ENCODE data around the gene CHCHD3.

The CHCHD3 gene

DNA sequence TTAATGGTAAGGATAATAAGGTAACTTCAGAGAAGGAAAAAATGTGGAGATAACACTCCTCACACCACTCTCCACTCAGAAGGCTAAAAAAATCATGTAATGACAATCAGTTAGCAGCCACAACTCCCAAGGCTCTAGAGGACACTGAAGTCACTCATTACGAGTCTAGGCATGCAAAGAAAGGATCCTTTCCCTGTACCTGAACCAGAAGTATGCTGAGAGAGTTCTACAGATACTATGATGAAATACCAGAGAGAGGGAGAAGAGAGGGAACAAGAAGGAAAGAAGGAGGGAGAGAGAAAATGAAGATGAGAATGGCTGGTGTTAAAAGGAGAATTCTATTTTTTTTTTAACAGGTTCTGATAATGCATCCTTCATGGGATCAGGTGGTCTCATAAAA, 281.4 kb downstream of the CHCHD3 start:
- DNase-seq = no peak

DNA sequence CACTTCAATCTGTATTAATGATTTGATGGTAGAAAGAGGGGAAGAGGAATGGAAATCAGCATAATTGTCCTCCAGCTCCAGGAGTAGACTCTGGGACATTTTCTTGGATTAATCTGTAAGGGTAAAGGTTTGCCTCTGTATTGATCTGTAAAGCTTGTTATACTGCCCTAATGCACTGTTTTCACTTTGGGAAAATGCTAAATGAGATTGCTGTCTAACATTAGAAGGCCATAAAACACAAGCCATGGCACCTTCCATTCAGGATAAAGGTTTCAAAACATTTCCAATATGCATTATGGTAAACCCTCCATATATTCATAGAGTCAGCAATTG, 282.8 kb downstream of the CHCHD3 start:
- DNase-seq = no peak

DNA sequence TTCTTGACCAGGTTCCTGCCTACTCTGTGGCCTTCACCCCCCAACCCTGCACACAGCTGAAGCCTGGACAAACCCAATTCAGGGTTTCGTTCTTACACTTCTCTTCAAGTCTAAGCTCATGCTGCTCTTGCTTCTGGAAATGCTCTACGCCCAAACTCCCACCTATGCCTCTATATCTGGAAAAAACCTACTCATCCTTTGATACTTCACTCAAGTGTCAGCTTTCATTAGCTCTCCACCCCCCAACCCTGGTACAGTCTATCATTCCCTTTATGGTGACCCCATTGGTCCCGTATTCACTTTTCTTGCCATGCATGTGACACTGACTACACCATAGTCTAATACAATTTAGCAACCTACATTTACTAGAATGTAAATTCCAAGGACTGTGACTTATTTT, 284.7 kb downstream of the CHCHD3 start:
- no peak for DNase-seq

DNA sequence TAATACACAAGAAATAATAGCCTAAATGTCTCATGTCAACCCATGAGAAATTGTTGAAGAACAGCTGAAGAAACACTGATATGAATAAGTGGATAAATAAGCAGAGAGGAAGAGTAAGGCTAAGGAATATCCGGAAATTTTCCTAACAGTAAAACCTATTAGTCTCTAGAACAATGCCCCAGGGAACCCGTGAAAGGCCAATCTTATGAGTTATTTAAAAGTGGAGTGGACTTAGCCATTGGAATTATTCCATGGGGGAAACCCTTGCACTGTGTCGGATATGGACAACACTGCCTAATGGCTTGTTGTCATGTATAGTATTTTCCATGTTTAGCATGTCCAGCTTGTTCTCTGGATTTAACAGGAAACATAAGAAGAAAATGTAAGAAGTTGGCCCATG, 288.4 kb downstream of the CHCHD3 start:
- DNase-seq = no peak

DNA sequence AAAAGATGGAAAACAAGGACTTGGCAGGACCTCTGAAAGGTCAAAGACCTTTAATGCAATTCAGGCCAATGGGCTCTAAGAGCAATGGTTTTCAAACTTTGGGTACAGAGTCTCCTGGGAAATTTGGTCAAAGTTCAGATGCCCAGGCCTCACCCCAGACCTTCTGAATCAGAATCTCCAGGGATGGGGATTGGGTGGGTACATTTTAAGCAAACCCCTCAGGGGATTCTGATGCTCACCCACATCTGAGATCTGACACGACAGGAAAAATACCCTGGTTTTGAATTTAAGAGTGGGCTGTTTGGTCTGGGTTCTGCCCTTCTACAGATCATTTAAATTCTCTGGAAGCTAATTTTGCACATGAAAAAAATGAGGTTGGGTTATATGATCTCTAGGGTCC, 290.9 kb downstream of the CHCHD3 start:
- no peak for DNase-seq

DNA sequence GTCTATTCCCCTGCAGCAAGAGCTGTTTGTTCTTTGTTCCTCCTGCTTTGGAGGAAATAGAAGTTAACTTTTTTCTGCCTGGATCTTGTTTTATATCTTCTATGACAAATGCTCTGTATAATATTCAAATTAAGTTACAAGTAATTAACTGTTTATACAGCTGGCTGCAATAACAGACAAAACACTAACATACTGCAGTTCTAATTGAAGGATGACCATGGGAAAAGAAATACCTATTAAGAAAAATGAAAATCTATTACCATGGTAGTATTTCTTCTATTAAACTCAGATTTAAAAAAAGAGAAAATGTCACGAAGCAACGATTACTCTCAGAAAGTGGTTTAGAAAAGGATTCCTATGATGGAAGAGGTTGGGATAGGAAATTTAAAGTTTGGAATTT, 291.8 kb downstream of the CHCHD3 start:
- no peak for DNase-seq

DNA sequence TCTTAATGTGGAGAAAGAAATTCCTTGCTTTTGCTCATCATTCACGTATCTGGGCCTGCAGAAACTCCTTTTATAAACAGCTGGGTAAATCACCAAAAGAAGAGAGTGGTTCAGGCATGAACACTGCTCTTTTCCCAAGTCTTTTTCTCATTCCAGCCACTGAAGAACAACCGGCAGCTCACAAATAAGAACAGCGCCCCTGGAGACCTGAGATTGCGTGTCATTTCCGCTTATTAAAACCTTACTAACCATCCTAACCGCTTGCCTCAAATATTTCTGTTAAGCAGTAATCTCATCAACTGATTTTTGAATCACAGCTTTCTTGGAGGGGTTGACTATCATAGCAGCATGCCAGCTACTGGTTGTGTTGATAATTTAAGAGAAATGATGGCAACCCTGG, 292.6 kb downstream of the CHCHD3 start:
- DNase-seq = no peak

DNA sequence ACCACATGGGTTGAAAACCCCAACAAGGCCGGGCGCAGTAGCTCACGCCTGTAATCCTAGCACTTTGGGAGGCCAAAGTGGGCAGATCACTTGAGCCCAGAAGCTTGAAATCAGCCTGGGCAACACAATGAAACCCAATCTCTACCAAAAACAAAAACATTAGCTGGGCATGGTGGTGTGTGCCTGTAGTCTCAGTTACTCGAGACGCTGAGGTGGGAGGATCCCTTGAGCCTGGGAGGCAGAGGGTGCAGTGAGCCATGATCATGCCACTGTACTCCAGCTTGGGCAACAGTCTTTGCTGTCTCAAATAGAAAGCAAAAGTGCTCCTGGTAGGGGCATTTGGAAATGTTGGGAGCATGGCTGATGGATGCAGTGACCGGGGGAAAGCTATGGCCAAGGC, 296.0 kb downstream of the CHCHD3 start:
- no peak for DNase-seq

DNA sequence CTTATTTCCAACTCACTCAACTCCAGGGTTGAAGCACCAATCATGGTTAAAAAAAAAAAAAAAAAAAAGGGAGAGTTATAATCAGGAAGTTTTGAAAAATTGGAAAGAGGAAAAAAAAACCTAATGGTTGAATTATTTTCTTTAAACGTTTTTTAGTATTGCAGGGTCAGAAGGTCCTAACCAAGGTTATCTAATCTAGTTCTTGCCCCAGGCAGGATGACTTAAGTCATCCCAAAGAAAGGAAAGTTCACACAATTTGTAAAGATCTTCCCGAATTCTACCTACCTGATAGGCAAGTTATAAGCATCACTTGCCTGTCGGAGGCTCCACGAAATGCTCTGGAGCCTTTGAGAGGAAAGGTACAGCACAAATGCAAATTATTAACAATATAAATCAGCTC, 297.5 kb downstream of the CHCHD3 start:
- no peak for DNase-seq

DNA sequence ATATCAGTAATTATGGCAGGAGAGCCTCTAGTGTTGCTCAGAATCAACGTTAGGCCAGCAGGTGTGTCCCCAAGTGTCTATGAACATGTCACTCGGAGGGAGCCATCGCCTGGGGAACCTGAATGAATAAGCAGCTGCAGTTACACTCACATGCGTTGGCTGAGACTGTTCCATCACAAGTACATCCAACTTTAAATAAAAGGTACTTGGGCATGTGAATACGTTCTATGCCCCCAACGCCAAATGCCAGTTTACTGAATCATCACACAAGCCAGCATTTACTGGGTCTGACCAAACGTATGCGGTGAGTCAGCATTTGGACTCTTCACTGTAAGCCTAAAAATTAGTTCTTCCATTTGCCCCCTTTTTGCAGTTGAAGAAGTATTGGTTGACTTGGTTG, 298.1 kb downstream of the CHCHD3 start:
- no peak for DNase-seq

DNA sequence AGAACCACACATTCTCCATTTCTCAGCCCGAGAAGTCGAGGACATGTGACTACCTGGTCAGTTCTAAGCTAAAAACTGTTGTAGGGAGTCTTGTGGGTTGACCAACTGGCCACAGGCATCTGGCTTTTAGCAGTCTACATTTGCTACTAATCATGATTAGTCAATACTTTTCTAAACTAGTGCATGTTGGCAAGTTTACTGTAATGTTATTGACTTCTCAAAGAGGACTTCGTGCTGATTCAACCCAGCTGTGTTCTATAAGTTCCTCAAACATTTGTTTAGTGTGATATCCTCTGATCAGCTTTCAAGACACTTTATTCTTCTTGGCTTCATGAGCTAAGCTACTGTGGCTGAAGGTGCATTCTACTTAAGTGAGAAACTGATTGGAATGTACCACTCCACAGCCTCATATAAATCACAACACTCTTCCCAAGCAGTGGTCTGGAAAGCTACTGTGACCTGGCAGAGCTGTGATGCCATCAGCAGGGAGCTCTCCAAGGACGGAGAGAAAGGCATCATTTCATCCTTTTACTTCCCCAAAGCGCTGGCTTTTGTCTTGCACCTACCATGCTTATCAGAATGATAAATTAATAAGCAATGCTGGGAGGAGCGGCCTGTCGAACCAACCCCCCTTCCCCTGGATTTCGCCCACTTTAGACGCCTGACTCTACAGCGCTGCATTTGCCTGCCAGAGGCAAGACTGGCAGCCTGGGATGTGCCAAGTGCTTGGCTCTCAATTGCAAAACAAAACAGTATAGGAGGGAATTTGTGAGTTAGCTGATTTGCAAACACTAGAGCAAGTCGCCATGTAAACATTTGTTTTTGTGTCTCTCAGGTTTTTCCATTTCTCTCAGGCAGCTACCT, 298.9 kb downstream of the CHCHD3 start:
- DNase-seq = no peak

DNA sequence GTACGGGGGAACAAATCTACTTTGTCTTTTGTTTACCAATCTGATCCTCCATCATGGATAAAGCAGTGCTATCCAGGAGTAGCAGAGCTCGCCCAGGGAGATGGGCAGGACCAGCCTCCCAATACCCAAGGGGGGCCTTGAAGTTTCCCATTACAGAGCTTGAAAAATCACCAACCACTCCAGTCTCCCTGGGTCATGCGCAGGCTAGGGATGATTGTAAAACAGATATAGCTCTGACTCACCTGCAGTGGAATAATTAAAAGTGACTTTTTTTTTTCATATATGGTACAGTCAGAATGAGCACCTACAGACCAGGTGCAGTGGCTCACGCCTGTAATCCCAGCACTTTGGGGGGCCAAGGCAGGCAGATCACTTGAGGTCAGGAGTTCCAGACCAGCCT, 301.1 kb downstream of the CHCHD3 start:
- DNase-seq = no peak

DNA sequence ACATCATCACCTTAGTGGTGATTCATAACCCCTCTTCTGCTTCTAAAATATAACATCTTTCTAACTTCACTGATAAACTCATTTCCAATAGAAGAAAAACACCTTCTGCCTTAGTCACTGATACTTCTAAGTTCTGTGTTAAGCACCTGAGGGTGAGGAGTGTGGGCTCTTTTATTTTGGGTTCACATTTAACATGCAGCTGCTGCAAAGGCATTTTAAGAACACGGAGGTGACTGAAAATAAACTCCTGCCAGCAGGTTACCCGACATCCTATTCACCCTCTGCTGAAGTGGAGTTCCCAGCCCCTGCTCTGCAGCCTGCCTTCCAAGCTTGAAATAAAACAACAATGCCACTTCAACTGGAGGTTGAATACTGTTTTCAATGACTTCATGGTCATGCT, 302.7 kb downstream of the CHCHD3 start:
- DNase-seq = no peak

DNA sequence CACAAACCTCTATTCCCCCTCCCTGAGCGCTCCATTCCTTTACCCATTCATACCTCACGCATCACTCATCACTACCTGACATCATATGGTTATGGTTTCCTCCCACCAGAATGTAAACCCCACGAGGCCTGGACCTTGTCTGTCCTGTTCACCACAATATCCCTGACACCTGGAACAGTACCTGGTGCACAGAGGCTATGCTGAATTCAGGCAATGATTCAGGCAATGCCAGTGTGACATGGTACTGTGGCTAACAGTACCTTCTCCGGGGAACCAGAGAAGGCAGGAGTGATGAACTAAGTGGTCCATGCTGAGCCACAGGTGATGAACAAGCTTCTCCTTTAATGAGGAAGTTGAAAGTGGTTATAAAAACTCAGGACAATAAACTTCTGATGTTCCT, 303.1 kb downstream of the CHCHD3 start:
- DNase-seq = no peak

DNA sequence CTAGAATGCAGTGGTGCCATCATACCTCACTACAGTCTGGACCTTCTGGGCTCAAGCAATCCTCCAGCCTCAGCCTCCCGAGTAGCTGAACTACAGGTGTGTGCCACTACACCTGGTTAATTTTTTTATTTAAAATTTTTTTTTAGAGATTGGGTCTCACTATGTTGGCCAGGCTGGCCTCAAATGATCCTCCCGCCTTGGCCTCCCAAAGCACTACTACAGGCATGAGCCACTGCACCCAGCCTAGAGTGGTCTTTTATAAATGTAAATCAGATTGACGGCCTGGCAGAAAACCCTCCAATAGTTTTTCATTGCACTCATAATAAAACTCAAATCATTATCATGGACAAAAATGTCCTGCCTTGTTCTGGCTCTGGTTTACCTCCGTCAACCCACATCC, 303.9 kb downstream of the CHCHD3 start:
- DNase-seq = no peak

DNA sequence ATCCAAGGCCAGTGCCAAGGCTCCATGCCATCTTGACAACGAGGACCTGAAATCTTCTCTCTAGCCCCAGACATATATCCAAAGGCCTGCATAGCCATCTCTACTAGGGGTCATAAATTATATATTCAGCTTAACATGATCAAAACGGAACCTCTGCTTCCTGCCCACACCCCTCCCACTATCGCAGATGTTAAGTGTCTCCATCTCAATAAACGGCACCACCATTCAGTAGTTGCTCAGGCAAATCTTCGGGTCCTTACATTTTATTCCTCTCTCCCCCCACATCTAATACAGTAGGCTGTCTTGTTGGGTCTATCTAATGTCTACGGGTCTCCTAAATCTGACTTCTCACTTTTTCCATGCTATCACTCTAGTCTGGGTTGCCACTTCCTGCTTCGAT, 304.5 kb downstream of the CHCHD3 start:
- no peak for DNase-seq

DNA sequence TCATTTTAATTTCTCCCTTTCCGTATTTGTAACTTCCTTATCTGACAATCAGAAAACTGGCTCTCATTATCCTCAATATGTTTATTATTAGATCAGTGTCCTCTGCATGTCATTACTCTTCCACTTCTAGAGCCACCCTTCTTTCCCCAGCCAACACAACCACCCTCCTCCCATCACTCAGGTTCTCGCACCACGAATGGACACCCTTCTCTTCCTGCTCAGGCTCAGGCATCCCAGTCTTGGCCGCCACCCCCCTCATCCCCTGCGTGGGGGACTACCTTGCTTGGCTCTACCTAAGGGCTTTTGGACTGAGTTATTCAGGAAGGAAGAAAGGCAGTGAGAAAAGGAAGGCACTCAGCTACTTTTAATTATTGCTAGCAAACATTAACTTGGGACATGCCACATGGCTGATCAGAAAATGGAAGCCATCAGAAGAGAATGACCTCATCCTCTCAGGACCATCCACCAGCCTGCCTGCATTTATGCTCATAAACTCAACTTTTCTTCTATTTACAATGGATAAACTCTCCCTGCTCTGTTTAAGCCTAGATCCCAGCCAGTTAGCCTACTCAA, 305.8 kb downstream of the CHCHD3 start:
- DNase-seq = no peak

DNA sequence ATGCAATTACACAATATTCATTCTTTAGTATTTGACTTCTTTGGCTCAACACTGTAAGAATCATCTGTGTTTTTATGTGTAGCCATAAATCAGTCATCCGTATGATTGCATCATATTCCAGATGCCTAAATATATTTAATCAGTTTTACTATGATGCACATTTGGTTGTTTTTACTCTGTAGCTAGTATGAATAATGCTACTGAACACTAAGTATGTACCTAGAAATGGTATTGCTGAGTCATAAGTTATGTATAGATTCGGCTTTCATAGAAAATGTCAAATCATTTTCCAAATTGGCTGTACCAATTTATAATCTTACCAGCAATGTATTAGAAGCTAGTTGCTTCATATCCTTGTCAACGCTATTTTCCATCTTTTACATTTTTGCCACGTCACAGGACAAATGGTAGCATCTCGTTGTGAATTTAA, 308.3 kb downstream of the CHCHD3 start:
- DNase-seq = no peak

DNA sequence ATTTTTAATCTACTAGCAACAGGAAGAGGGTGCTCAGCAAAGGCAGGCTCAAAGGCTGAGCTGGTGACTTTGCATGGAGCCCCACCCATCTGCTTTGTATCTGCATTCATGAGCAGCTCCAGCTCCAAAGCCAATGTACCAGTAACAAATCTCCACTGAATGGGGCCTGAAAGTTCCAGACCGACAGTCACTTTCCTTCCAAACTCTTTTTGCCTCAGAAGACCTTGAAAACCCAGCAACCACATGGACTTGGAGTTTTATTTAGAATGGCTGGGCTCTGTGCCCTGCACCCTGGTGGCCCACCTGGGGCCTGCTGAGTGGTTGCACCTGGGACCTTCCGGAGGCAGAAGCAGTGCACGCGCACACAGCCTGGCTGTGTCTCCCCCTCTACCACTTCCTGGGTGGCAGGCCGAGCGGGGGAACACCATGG, 310.6 kb downstream of the CHCHD3 start:
- peak; percentile 18 for DNase-seq

DNA sequence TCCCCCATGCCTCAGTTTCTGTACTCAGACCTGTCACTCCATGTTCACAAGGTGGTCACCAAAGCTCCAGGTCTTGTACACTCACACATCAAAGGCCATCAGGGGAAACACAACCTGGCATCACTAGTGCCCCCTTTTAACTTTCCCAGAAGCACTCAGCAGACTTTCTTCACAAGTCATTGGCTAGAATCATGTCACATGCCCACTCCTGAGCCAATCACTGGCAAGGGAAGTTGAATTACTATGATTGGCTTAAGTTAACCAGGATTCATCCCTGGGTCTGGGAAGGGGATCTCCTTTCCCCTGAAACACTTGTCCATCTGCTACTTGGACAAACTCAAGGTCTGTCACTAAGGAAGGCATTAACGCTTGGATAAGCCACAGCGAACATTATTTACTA, 311.8 kb downstream of the CHCHD3 start:
- no peak for DNase-seq

DNA sequence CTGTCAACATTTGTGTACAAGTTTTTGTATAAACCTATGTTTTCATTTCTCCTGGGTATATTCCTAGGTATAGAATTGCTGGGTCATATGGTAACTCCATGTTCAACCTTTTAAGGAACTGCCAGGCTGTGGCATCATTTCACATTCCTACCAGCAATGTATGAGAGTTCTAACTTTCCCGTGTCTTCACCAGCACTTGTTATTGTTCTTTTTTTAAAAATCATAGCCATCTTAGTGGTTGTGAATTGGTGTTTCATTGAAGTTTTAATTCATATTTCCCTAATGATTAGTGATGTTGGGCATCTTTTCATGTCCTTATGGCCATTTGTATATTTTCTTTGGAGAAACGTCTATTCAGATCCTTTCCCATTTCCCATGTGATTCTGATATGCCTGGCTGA, 312.6 kb downstream of the CHCHD3 start:
- DNase-seq = no peak

DNA sequence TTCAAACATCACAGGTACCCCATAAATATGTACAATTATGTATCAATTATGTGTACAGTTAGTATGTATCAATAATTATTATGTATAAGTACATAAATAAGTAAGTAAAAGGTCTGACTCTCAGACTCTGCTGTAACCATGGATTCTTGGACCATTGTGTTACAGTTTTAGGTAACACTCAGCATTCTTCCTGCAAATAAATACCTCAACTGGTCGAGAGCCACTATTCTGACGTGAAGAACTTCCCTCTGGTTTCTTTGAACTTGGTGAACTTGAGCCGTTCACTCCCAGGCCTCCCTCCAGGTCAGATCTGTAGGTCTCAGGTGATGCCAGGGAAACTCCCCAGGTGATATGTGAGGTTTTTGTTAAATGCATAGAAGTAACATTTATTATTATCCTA, 313.8 kb downstream of the CHCHD3 start:
- no peak for DNase-seq

DNA sequence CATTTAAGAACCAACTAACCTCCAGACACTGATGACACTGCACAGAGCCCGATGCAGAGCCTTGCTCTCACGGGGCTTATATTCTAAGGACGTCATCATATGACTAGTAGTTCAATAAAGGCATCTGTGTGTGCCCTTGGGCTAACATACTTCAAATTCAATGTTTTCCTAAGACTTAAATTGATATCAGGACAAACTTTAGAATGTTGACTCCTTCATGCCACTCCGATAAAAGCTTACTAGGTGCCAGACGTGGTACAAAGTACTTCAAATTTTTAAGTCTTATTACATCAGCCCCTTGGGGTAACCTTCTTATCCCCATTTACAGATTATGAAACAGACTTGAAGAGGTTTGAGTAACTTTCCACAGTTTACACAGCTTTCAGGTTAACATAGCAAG, 314.5 kb downstream of the CHCHD3 start:
- DNase-seq = no peak

DNA sequence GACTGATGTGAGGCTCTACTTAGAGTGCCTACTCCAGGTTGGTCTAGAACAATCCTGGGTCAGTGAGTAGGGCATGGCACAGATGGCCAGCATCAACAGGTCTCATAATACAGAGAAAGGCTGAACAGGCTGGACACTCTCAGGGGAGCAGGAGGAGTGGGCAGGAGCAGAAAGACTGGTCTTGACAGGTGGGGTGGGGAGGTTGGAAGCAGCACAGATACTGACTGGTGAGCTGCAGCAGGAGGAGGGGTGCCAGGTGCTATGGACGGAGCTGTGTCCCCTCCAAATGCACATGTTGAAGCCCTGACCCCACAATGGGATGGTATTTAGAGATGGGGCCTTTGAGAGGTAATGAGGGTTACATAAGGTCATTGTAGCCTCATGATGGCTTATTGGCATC, 315.2 kb downstream of the CHCHD3 start:
- no peak for DNase-seq

DNA sequence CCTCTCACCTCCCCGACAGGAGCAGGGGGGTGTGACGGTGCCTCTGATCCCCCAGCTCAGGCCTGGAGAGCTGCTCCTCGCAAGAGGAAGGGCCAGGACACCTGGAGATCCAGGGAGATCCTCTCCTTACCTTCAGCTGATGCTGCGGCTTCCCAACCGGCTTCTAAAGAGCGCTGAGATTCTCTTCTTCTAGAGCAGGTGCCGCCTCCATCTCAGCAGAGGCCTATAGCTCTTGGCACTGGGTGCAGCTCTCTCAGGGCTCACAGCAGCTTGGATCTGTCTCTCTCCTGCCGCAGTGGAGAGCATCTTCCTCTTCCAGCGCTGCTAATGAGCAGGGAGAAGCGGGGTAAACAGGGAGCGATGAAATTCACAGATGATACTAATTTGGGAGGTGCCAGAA, 316.0 kb downstream of the CHCHD3 start:
- DNase-seq = no peak
